Stimulated activated CD4-positive, alpha-beta T cell treated with anti-CD3 and anti-CD28 coated beads, Interleukin-2, amount 100 ng/mL, for 48 hours (primary cell): ENCODE results near the gene ELAVL4.

Experiments used
- DNase-seq, 2 donors: peaks; one replicate each; pipeline ENCODE4 v3.0.0-alpha.2; 2020

ELAVL4 gene

DNA sequence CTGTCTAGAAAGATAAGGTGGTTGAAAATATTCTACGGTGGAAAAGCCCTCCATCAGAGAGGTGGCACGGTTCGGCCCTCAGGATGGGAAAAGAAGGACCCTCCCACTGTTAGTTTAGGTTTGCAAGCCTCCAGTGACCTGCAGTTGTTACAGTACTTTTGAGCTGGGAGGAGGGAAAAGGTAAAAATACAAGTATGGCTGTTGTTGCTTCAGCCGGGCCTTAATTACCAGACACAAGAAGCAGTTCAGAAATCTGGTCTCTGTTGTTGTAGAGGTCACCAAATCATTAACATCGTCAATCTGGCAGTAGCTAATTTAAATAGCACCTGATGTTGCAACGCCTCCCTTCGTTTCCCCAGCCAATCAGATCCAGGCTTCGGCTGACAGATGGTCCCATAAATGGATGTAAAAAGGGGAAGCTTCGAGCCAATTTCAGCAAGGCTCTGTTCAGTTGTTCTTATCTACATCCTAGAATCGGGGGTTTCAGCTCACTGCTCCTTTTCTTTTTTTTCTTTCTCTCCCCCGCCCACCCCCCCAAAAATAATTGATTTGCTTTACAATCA lies at the start of gene ELAVL4:
Gene ELAVL4 (plus strand): TSS at position 424 of the 563 bp plus-strand sequence. CDS start 270 bp downstream, outside the sequence.
- no peak for DNase-seq

DNA sequence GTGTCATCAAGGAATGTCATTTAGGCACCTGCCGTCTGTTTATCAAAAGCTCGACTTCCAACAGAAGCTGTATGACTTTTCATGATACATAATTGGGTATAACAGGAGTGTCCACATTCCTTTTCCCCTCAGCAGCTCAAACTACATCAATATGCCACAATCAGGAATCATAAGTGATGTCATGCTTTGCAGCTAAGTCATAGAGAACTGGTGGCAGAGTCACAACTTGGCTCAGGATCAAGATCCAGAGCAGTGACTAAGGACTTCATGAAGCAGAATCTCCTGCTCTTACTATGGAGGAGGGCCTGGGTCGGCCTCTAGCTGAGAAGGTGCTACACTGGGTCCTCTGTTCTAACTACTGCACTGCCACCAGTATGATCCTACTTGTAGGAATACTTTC lies 48.4 kb upstream of the ELAVL4 start:
- no peak for DNase-seq

DNA sequence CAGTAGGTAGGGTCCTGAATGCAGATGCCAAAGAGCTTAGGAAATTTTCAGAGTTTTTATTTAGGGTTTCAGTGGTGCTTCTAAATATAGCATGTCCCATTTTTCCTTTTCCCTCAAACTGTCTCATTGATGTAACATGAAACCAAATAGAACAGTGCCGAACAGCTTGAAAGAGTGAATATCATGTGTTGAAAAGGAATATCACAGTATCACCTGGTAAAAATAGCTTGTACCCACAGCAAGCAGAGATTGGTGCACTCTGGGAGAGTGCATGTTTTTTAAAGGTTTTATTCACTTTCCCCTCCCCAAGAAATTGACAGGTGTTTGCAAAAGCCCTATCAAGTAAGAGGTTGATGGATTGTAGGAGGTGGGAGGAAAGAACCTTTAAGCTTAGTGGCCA lies 41.9 kb upstream of the ELAVL4 start:
- no peak for DNase-seq

DNA sequence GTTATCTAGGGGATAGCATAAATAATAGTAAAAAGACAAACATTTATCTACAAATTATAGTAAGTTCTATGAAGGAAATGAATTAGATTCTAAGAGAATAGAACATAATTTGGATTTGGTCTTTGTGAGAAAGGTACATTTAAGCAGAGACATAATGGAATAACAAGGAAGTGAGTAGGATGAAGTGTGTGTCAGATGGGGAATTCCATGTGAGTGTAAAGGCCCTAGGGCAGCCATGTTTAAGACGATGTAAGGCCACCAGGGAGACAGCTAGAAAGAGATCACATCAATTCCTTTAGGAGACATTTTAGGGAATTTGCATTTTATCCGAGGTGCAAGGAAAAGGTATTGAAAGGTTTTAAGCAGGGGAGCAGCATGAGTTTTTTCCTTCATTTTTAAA lies 33.8 kb upstream of the ELAVL4 start:
- DNase-seq: no peak

DNA sequence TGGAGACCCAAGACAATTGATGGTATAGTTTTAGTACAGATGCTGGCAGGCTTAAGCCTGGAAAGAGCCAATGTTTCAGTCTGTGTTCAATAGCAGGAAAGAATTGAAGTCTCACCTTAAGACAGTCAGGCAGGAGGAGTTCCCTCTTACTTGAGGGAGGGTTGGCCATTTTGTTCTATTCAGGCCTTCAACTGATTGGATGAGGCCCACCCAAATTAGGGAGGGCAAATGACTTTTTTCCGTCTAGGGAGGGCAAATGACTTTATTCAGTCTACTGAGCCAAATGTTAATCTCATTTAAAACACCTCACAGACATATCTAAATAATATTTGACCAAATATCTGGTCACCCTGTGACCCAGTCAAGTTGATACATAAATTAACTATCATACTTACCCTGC lies 31.4 kb upstream of the ELAVL4 start:
- no peak for DNase-seq

DNA sequence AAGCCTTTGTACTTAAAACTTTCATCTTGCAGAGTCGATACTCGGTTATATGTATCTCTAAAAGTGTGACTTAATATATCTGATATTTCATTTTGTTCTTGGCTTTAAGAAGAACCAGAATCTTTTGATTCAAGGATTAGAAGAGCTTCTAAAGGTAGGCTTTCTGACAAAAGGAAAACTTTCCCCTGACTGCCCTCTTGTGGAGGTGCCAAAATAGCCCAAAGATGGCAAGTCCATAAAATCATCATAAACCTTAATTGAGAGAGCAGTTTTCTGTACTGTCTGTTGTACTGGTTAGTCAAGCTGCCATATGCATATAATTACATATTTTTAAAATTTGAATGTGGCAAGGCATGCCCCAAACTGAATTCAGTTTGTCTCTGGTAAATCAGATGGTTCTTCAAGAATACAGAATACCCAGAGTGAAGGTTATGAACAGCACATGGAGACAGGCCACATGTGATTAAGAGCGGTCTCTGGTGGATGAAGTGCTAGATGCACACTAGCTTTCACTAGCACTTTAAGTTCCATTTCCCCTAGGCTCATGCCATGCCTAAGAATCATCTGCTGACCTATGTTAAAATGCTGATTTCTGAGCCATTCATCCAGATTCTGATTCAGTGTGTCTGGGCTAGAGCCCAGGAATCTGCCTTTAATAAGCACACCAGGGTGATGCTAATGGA lies 27.7 kb upstream of the ELAVL4 start:
- no peak for DNase-seq

DNA sequence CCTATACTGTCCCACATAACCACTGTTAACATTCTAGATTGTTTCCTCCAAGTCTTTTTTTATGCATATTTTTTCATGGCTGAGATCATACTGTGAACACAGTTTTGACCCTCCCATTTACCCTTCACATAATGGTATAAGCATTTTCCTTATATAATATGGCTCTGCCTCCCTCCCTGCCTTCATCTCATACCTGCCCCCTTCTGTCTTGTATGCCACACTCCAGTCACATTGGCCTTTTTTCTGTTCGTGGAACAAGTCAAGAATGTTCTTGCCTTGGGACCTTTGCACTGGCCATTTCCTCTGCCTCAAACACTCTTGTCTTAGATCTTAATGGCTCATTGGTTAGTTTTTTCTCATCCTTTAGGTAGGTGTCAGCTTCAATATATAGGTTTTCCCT lies 24.3 kb upstream of the ELAVL4 start:
- DNase-seq: no peak

DNA sequence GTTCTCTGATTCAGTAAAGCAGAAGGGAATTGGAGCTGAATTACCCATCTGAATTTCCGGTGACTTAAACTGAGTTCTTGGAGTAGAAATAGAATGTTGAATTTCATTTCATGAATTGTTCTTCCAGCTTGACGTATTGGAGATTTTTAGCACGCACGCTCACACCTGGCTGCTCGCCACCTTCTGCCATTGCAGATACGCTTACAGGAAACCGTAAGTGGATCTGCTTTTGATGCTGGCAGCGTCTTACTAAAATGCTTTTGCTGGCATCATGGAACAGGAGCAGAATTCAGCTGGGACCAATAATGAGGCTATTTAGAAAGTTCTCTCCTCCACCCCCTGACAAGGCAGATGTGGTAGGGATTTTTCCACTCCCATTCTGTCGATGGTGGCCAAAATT lies 17.7 kb upstream of the ELAVL4 start:
- no peak for DNase-seq

DNA sequence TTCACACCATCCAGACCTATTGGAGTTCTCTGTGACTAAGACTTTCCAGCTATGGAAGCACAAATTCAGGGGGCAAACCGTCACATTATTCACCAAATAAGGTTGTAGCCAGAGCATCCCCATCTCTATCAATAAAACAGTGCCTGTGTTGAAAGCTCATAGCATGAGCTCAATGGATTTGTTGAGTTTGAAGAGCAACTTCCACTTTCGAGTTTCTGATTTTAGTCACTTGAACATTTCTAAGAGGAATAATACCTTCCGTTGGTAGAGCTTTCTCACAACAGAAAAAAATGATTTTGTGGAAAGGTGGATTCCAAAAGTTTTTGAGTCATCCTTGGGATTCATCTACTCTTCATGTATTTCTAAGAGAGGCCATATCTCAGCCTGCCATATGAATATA lies 13.0 kb upstream of the ELAVL4 start:
- DNase-seq: no peak

DNA sequence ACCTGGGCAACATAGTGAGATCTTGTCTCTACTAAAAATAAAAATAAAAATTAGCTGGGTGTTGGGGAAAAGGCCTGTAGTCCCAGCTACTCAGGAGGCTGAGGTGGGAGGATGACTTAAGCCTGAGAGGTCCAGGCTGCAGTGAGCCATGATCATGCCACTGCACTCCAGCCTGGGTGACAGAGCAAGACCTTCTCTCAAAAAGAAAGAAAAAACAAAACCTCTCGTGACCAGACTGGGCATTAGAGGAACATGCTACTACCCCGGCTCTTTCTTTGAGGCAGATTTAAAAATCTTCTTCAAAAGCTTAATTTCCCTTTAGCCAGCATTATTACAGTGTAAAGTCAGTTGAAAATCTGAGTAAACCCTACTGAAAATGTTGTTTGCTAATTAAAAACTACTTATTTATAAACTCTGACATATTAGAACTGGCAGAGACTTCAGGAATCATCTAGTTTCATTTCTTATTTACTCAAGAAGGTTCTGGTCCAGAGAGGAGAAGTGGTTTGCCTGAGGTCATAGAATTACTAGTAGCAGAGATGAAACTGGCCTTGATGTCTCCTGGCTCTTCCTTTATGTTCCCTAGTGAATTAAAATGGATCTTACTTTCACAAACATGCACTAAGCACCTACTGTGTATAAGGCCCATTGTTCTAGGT lies 11.6 kb upstream of the ELAVL4 start:
- no peak for DNase-seq

DNA sequence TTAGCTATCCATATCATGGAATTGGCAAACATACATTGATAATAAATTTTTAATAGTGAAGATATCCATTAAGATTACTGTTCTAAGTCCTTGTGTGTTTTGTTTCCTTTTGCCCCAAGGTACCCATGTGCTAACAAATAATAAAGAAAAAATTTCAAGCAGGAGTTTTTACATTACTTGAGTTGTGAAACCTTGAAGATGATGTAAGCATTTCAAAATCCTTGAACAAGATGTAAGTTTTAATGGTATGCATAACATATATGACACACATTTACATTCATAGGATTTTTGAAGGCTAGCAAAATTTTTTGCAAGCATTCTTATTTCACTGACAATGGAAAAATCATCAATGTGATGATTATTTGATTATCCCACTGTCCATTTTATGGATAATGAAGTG lies 10.9 kb upstream of the ELAVL4 start:
- DNase-seq: no peak

DNA sequence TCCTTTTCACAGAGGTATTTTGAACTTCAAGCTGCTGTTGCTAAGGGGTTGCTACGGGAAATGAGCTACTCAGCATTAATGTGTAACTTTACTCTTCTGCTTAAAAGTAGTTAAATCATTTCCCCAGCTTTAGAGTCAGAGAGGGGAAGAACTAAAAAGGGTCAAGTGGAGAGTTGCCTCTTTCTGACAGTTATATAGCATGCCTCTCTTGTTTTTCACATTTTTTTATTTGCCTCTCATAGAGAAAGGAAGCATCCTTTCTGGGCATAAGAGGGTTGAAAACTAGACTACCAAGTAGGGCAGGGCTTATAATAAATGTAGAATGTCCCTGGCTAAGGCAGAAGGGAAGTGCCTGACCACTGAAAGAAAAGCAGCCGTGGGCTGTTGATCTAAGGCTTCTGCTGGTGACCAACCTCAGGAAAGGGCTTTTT lies 10.1 kb upstream of the ELAVL4 start:
- DNase-seq: no peak

DNA sequence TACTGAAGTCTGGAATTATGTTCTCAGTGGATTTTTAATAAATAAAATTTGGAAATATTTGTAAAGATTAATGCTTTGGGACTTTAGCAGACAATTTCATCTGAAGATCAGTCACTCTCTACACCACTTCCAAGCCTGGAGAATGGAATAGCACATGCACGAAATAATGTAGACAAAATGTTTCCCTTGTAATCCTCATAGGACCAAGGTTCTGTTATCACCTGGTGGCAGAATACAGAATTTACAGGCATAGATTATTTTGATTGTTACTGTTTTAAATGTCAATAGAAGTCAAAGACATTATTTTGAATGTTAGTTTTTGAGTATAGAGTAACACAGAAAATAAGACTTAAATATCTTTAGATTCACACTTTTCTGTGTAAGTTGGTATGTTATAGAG lies 9.1 kb upstream of the ELAVL4 start:
- DNase-seq: no peak

DNA sequence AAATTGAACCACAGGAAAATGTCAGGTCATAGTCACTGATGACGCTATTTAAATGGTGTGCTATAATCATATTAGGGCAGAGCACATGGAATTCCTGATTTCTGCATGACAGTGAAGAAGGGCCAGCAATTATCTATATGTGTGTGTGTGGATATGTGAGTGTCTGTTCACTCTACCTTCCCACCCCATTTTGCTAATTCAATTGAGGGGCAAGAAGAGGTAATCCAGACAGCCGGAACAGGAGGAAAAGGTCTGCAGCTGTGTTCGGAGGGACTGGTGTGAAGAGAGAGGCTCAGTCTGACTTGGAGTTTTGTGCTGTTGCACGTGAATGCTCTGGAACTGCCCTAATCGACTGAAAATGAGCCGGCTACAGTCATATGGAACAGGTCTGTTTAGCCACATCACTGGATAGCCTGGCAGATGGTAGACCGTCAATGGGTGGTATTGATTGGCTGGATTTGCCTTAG lies 5.1 kb upstream of the ELAVL4 start:
- DNase-seq: no peak

DNA sequence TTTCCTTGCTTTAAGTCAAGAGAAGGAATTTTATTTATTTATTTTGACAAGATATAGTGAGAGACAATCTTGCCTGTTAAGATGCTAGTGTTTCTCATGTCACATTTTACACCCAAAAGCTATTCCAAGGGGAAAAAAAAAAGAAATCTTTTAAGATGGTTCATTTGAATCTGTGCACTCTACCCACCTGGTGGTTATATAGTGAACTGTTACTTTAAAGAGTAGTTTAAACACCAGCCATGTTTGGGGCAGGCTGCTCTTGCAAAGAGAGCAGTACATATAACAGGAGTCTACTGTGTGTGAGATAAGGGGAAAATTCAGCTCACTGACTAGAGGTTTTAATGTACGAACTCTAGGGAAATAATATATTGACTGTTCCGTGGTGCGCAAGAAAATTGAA lies 3.3 kb upstream of the ELAVL4 start:
- no peak for DNase-seq

DNA sequence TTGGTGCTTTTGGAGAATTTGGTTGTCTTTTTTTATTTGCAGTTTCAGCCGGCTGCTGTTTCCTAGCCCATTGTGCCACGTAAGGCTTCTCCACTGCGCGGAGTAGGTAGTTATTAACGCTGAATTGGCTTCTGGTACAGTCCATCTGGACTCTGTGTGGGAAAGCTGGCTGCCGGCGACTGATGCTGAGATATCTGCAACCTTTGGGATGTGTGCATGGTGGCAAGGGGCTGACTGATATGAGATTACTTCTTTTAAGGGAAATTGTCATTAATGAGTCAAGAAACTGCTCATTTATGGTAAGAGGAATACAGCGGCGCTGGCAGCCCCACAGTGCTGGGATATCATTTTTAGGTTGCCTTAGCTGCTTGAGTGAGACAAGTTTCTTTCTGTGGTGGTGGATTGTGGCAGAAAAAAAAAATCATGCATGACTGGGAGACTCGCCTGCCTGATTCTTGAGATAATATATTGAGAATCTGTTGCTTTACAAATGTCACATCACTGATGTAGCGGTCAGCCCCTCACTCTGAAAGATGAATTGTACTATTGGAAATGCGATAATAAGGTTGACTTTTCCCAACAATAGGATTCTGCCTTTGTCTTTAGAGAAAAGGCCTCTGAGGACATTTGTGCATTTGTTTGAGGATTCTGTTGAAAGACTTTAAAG lies 2.5 kb upstream of the ELAVL4 start:
- DNase-seq: no peak

DNA sequence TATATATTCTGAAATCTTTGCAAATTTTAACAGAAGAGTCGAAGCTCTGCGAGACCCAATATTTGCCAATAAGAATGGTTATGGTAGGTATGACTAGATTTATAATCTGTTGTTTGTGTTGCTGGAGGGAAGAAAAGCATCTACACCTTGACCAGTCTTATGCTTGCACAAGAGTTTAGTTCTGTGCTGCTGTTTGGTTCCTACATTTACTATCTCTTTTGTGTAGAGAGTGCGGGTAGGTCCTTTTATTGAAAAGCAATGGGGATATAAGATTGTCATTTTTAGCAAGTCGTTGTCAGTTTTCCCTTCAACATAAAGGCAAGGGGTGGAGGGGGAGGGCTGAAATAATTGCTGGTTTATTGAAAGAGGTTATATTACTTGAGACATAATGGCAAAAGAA lies 396 bp downstream of the ELAVL4 start:
- no peak for DNase-seq

DNA sequence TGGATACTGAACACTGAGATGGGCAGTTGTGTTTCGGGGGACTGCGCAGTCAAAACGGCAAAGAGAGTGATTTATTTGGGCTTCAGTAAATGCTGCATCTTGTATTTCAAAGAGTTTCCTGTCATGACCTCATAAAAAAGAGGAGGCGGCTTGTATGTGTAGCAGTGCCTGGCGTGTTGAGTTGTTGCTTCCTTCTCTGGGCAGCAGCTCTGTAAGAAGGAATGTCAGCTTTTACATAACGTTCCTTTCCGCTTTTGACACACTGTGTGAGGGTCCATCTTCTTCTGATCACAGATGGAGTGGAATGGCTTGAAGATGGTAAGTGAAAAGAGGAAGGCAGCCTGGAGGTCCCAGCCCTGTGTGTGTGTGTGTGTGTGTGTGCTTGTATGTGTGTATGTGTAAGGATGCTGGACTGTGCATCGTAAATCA lies 941 bp downstream of the ELAVL4 start:
- no peak for DNase-seq

DNA sequence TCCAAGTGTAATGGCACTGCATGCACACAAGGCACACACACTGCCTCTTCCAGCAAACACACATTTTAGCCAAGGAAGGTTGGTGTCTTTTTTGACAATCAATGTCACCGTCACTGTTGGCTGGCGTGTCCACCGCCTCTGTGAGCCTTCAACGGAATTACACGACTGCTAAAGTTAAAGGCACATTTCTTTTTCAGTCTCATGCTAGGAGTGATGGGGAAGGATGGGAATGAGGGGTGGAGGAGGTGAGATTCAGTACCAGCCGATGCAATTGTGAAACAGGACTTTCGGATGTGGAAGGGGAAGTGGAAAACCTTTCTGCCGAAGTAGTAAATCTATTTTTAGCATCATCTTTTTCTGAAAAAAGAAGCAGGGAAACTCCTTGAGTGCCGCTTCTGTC lies 1.4 kb downstream of the ELAVL4 start:
- DNase-seq: no peak

DNA sequence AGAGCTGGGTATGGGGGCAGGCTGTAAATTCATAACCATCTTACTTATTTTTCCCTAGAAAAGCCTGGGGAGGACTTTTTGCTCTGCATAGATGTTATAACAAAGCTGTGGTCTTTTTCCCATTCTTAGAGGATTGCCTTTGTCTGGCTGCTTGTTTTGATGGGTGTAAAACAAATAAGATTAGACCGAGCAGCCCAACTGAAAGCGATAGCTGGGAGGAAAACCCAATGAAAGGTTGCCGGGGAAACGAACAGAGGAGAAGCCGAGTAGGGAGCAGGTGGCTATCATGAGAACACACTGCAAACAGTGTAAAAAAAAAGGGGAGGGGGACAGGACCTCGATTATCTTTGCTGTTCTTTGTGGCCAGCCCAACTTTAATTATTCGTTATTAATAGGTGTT lies 1.9 kb downstream of the ELAVL4 start:
- DNase-seq: no peak

DNA sequence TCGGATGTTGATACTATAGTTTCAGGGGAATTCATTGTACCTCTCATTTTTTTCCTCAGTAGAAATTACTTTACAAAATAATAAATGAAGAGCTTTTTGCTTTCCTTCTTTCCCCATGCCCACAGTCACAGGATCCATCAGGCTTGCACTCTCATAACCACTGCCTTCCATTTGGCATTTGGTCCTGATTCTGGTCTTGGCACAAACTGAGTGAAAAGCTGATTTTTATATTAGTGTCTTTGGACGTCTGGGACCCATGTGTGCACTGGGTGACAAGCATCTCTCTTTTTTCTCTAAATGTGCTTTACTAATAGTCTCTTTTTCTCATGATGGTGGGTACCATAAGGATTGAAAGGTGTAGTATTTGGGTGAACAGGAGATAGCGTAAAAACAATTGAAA lies 2.8 kb downstream of the ELAVL4 start:
- no peak for DNase-seq

DNA sequence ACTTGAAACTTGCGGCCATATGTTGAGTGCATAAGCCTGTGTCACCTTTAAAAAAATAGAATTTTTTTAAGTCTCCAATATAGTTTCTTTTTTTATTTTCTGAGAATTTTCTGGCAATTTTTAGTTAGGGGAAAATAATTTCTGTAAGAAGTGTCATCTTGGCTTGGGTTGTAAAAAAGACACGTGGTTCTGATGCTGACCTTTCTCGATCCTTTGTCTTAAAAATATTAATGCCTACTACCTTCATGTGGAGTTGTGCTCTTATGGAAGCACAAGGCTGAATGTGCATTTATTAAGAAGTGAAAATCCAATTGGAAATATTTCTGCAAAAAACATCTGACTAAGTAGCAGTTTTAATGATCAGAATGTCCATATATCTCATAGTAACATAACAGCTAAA lies 3.5 kb downstream of the ELAVL4 start:
- no peak for DNase-seq

DNA sequence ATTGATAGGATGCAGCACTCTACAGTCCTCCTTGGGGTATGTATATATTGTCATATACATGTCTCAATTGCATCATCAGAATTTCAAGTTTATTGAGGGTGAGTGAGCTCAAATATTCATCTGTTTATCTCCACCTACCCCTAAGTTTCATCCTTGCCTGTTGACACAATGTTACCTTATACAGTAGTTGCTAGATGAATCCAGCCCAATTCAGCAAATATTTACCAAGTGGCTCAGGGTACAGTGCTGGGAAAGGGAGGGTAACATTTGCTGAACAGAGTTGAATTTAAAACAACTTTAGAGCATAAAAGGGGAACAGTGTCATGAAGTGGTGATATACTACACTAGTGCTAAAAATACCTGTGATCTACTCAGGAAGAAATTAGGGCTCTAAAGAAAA lies 14.4 kb downstream of the ELAVL4 start:
- no peak for DNase-seq
